Uterus (tissue), 2 donors: ENCODE data around the gene PDE10A.

Source experiments
- POLR2A ChIP-seq, 2 donors: fragments of 450-650 bp; IDR thresholded peaks; one replicate each; pipeline ENCODE4 v1.6.1; 2016; ENCODE audit warnings: antibody characterized with exemption in 2 of 2, mild to moderate bottlenecking in 1 of 2, moderate library complexity in 1 of 2
- TF ChIP-seq, protein P1 (sequence below), 4 experiments: fragments of 200-600 bp in 2 of 4; fragments of 450-650 bp in 2 of 4; sonication (generic) in 2 of 4; IDR thresholded peaks; one replicate each; pipeline ENCODE4 v1.5.1; 2016 to 2019; ENCODE audit warnings: antibody characterized with exemption in 4 of 4, mild to moderate bottlenecking in 2 of 4, moderate library complexity in 1 of 4

DNA sequence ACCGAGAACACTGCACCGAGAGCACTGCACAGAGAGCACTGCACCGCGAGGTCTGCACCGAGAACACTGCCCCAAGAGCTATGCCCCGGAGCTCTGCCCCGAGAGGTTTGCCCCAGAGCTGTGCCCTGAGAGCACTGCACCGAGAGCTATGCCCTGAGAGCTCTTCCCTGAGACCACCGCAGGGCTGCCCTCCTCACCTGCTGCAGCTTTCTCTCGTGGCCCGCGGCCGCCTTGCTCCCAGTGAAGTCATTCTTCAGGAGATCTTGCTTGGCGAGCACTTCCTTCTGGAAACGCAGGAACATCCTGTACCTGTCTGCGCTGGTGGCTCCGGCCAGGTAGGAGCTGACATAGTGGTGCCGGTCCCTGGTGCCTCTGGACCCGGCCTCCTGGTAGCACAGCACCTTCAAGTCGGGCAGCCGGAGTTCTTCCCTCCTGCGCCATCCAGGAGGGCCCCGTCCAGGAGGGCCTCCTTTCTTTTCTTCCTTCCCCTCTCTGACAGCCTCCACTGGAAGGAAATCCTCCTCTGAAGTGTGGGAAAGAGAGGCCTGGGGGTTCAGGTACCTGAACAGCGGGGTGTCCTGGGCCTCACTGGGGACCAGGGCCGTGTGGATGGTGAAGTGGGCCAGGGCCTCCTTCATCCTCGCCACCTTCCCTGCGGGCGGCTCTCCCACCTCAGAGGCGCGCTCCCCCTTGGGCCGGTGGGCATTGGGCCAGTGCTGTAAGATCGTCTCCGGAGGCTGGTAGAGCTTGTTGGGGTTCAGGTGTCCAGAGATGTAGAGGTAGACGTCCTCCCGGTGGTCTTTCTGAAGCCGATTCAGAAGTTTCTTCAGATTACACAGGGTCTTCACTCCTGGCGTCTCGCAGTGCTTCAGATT lies 361.4 kb downstream of the PDE10A start:
- TF ChIP-seq POLR2A (IDR thresholded peaks at IDR 0.05), result no peak
- TF ChIP-seq, protein P1, sequence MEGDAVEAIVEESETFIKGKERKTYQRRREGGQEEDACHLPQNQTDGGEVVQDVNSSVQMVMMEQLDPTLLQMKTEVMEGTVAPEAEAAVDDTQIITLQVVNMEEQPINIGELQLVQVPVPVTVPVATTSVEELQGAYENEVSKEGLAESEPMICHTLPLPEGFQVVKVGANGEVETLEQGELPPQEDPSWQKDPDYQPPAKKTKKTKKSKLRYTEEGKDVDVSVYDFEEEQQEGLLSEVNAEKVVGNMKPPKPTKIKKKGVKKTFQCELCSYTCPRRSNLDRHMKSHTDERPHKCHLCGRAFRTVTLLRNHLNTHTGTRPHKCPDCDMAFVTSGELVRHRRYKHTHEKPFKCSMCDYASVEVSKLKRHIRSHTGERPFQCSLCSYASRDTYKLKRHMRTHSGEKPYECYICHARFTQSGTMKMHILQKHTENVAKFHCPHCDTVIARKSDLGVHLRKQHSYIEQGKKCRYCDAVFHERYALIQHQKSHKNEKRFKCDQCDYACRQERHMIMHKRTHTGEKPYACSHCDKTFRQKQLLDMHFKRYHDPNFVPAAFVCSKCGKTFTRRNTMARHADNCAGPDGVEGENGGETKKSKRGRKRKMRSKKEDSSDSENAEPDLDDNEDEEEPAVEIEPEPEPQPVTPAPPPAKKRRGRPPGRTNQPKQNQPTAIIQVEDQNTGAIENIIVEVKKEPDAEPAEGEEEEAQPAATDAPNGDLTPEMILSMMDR (IDR thresholded peaks at IDR 0.05), result no peak
